ENCODE results near the gene VLDLR.

VLDLR gene

DNA sequence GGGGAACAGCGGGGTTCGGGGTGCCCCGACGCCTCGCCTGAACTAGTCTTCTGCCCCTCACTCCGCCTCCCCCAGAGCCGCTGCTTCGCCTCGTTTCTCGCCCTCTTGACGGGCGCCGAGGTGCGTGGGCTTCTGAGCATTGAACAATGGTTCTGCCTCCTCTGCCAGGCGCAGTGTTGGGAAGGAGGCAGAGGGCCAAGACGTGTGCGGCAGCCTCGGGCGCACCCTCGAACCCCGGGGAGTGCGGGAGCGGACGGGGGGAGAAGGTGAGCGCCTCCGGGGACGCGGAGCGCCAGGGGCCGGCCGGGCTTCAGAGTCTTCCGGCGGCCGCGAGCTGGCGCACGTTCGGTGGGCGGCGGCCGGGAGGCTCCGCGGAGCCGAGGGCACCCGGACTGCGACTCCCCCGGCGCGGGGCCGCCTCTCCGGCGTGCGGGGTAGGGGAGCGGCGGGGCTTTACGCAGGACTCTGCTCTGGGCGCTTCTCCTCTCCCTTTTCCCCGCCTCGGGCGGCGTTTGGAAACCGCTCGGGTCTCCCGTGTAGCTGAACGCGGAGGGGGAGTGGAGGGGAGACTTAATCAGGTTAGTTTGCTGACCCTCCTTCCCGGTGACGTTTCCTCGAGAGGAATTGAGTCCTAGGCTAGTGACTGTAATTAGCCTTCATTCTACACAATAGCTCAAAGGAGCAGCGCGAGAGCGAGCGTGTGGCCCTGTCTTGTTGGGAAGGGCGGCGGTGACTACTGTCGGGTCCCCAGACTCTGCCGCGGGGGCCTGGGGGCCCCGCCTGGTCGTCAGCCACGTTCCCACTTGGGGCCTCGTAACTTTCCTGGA is 1.1 kb downstream of the VLDLR start:
- DNase-seq (ENCODE audit: low read depth): no peak

- DNase-seq (ENCODE audit: low read depth): no peak
Measured at GRCh38 chr9:2623288-2624050, 1.9 kb downstream of the VLDLR start.

DNA sequence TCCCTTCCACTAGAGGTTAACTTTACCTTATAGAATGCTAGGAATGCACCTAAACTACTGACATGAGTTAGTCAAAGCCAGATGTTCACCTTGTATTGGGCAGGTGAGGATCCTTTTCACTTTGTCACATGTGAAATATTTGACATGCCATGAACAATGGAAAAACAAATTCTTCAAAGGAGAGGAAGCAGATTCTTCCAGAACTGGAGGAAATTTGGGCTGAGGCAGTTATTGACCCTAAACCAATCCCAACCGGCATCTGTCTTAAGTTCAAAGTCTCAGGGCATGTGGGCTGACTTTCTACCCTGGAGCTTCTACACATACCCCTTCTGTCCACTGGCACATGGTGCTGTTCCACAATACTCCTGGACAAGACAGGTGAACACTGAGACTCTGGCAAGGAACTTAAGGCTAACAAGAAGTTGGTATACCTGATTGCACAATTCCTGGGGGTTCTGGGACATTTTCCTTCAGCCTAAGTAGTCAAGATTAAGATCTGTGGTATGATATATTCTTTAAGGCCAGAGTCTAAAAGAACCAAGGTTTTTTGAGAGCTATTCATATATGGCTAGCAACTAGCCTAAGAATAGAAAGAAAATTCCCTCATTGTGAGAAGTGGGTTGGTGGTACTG is 2.6 kb downstream of the VLDLR start:
- DNase-seq (ENCODE audit: low read depth): no peak

DNA sequence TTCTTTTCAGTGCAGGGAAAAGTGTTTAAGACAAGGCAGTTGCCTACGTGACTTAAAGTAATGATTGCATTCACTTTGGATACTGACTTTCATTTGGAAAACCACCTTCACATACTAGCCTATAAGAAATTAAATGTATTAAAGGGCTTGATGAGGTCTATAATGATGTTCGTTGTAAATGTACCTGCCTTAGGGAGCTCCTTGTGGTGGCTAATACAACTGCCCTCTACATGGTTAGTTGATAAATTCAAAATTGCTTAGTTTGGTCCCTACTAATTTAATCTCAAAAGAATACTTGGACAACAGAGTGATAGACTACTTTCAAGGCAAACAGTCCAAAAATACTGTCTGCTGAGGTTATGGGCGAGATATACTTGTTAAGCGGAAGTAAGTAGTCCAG is 3.8 kb downstream of the VLDLR start:
- no peak for DNase-seq (ENCODE audit: low read depth)

- DNase-seq (ENCODE audit: low read depth): no peak
Measured at GRCh38 chr9:2628919-2629318, 7.3 kb downstream of the VLDLR start.

DNA sequence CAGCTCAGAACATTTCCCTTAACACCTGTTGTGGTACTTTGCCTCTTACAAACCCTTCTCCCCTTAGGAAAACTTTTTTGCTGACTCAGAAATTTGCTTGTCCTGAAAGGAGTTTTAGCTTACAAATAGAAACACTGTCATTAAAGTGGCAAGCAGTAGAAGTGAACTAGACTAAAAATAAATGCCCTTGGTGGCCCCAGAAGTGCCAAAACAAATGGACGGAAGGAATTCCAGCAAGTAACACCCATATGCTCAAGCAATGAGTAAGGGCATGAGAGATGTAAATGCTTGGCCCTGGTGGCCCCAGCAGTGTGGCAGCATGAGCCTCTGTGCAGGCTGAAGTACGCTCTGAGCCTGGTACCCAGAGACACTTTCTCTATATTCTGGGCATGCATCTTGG is 8.6 kb downstream of the VLDLR start:
- DNase-seq (ENCODE audit: low read depth): no peak

DNA sequence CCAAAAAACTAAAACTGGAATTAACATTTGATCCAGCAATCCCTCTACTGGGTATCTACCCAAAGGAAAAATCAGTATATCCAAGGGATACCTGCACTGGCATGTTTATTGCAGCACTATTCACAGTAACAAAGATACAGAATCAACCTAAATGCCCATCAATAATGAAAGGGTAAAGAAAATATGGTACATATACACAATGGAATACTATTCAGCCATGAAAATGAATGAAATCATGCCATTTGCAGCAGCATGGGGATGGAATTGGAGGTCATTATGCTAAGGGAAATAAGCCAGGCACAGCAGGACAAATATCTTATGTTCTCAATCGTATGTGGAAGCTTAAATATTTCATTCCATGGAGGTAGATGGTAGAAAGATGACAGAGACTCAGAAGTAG is 9.7 kb downstream of the VLDLR start:
- DNase-seq (ENCODE audit: low read depth): no peak

DNA sequence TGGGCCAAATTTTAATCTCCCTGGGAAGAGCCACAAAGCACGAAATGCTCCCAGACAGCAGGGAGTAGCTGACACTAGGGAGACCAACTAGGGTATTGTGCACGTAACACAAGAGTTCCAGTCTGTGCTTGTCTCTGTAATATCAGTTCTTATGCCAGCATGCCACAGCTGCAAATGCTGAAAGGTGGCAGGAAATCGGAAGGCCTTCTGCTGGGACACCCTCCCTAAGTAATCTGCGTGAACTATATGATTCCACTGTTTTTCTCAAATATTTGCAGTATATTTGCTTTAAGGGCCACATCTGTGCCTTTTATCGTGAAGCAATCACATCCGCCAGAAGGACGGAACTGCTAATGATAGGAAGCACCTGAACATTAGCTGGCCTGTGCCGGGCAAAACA is 12.6 kb downstream of the VLDLR start:
- no peak for DNase-seq (ENCODE audit: low read depth)

DNA sequence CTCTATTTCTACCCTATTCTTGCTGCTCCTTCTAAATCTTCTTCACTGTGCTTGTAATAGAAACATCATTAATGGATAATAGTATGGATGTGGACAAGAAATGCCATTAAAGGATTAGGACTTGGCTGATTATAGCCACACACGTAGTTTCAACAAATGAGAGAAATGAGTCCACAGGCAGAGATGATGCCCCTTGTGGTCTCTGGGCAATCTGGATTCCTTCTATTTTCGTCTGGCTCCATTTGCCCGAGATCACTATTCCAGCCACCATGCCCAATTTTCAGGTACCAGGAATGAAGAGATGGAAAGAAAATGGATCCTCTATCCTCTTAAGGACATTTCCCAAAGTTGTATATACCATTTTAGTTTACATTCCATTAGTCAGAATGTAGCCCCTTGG is 13.2 kb downstream of the VLDLR start:
- DNase-seq (ENCODE audit: low read depth): no peak

GRCh38 chr9:2635922-2636321 is 14.3 kb downstream of the VLDLR start:
- DNase-seq (ENCODE audit: low read depth): no peak

- no peak for DNase-seq (ENCODE audit: low read depth)
Measured at GRCh38 chr9:2637390-2637789, 15.8 kb downstream of the VLDLR start.

- DNase-seq (ENCODE audit: low read depth): no peak
Measured at GRCh38 chr9:2638871-2639673, 17.5 kb downstream of the VLDLR start.

DNA sequence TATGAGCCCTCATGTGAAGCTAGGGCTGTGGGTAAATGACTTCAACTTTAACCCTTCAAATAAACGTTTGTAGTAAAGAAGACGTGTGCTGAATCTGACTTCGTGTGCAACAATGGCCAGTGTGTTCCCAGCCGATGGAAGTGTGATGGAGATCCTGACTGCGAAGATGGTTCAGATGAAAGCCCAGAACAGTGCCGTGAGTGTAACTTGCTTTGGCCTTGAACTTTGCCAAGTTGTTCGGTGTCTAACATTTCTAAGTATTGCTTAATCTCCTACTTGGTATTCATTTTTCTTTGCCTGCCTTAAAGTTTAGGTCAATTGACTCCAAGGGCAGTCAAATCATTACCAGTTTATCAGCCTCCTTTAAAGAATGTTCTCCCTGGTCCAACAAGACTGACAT is 18.2 kb downstream of the VLDLR start:
- DNase-seq (ENCODE audit: low read depth): no peak

DNA sequence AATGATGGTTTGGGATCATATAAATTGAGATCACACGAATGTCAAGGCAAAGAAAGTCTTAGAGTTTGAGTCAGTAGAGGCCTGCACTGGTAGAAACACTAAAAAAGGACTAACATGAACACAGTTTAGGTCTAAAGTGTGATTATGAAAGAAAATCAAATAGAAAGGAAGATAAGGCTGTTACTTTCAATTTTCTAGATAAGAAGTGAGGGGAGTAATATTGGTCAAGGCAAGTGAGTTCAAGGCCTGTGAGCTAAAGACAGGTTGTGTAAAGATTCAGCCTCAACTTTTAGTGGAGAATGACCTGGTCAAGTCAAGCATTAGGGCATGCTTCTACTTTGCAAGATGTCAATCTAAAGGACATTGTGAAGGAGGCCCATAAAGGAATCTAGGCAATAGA is 19.0 kb downstream of the VLDLR start:
- no peak for DNase-seq (ENCODE audit: low read depth)

DNA sequence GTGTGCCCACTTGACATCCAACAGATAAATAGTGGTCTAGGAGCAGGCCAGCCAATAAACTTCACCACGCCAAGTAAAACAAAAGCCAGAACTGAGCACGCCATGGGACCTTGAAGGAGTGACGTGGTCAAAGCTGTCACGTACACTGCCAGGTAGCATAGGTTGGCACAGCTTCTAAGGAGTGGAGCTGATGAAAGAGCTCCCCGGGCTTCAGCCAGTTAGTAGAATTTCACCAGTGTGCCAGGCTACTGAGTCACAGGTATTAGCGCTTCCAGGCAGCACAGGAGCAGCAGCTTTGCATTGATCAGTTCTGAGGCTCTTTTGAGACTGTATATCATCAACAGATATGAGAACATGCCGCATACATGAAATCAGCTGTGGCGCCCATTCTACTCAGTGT is 19.4 kb downstream of the VLDLR start:
- no peak for DNase-seq (ENCODE audit: low read depth)

GRCh38 chr9:2642068-2642467 is 20.5 kb downstream of the VLDLR start:
- DNase-seq (ENCODE audit: low read depth): no peak

DNA sequence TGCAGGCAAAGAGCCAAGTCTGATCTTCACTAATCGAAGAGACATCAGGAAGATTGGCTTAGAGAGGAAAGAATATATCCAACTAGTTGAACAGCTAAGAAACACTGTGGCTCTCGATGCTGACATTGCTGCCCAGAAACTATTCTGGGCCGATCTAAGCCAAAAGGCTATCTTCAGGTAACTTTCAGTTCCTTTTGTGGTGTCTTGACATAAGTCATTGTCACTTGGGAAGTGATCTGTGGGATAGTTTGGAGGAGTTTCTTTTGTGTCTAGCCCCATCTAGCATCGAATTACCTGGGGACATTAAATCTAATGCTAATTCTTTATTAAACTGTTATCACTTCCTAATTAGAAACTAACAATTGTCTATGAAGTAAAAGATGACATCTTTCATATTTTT is 24.0 kb downstream of the VLDLR start:
- no peak for DNase-seq (ENCODE audit: low read depth)

GRCh38 chr9:2655411-2655901 is 33.9 kb downstream of the VLDLR start:
- DNase-seq (ENCODE audit: low read depth): no peak

DNA sequence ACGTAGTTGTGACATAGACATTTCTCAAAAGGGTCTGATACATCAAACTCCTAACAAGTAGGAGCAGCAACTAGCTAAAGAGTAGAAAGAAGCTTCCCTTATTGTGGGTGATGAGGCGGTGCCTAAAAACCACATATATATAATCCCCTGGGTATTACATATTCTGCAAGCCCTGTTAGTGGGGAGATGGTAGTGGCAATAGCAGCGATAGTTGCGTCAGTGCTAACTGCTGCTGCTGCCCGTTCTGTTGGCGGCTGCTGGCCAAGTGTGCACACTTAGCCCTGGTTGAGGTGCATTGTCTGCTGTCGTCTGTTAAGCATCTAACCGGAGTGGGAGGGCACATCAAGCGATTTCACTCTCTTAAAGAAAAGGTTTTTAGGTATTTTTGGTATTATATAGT is 35.8 kb downstream of the VLDLR start:
- no peak for DNase-seq (ENCODE audit: low read depth)

DNA sequence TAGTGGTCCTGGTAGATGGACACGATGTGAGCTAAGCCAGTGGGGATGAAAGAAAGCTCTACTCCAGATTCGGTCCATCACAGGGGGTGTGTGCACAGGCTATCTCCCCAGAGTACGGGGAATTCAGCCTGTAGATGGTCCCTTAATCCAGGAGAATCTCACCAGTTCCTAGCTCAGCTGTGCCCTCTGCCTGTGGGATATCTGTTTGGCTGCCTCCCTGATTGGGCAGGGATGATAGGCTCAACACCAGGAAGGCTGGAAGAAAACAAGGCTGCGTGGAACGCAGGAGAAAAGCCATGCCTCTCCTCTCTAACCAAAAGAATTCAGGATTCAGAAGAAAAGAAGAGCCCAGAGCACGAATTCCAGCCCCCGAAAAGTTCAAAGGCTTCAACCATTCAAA is 40.9 kb downstream of the VLDLR start:
- DNase-seq (ENCODE audit: low read depth): no peak

DNA sequence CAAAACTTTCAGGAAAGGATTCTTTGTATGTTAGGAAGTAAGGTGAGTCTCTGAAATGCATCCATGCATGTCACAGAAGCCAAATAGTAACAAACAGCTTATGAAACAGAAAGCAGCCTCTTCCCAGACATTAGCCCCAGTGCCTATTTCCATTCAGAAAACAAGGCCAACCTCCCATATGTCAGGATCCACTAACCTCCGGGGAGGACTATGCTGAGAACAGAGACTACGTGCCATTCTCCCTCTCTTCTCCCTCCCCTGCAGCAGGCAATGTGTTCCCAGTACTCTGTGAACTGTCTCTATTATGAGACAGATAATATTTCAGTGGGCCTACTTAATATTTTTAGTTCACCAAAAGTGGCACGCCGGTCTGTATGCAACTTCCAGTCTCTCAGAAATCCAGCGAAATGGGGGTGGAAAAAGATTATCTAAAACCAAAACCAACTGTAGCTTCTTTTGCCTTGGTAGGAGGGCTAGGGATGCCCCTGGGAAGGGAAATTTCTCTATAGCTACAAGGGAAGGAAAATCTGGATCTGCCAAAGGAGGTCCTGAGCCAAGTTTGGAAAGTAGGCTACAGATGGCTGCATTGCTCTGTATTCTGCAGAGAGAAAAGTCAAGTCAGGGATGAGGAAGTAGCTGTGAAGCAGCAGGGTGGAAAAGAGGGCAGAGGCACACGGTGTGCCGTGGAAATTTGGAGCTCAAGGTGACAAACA is 42.0 kb downstream of the VLDLR start:
- DNase-seq (ENCODE audit: low read depth): no peak

Data from stimulated activated CD8-positive, alpha-beta memory T cell treated with anti-CD3 and anti-CD28 coated beads, Interleukin-12 subunit alpha, Interleukin-12 subunit beta, amount 100 ng/mL, for 4 hours (primary cell).